ENCODE data around the gene EPHB4. TPM values are rescaled to one million over a fixed set of nuclear protein-coding genes. Genes with fewer than 3 reads are reported as not detected.
"Not testable (repeated sequence)": the region's sequence is repeated elsewhere in the genome, so short reads cannot be mapped to it uniquely, and the experiment has no call there.

Gene EPHB4
- total and polyA plus RNA-seq, 10 of the 15 experiments (the other 5 are each of a cell fraction or from before 2014, with no cell fraction given): 0.32 to 0.85 (median 0.48) TPM; not detected in 4

GRCh38 chr7:100816515-100816914 lies 10.8 kb downstream of the EPHB4 start:
- H3K36me3 ChIP-seq (ENCODE audit: control insufficient read depth in 2 of 2, insufficient read depth in 2 of 2, low read length in 1 of 2); H2AFZ ChIP-seq (ENCODE audit: control insufficient read depth, low read depth, low read length); H3K4me3 ChIP-seq; H3K4me1 ChIP-seq (ENCODE audit: control insufficient read depth, insufficient read depth, low read length); BruUV-seq (replicated peaks); H3K27ac ChIP-seq (ENCODE audit: control insufficient read depth, insufficient read depth); H3K9me3 ChIP-seq (replicated peaks; ENCODE audit: control insufficient read depth, insufficient read depth, low read length); H3K4me2 ChIP-seq (ENCODE audit: control insufficient read depth, insufficient read depth); H4K20me1 ChIP-seq (ENCODE audit: control insufficient read depth, insufficient read depth); RAD21 ChIA-PET (ENCODE audit: unreplicated experiment); intact Hi-C loops (cut with micrococcal nuclease; ENCODE audit: unreplicated experiment); H3K9ac ChIP-seq (ENCODE audit: control insufficient read depth, insufficient read depth, low read length); H3K27me3 ChIP-seq (replicated peaks in 1 of 2; ENCODE audit: control insufficient read depth in 2 of 2, insufficient read depth in 2 of 2, low read length in 1 of 2); FAIRE-seq; DNase-seq (ENCODE audit: low read depth, low spot score); H3K79me2 ChIP-seq (ENCODE audit: control insufficient read depth, insufficient read depth, low read length); in situ Hi-C loops (cut with MboI); SMC1A ChIA-PET (ENCODE audit: uncharacterized antibody, unreplicated experiment); ATAC-seq: not testable (repeated sequence)
- POLR2A ChIA-PET: interaction anchor here (0.7 kb wide), 1 partner anchor 15 kb away, joined by 3 read pairs; no protein-coding TSS in a partner anchor
- CTCF ChIA-PET: interaction anchor here (1.1 to 1.2 kb wide), 3 partner anchors 14 to 79 kb away, joined by 3 to 5 read pairs (median 3); partner anchors contain the start of genes ACHE and SLC12A9
- 81% methylated on average over 16 of the region's 16 CpGs for WGBS (ENCODE audit: insufficient coverage, insufficient replicate concordance, low lambda C conversion rate, missing lambda C conversion rate)

- no peak for DNase-seq (ENCODE audit: low read depth, low spot score)
- no TSS peak for BruUV-seq (replicated peaks)
- 66% methylated on average over 22 of the region's 22 CpGs for WGBS (ENCODE audit: insufficient coverage, insufficient replicate concordance, low lambda C conversion rate, missing lambda C conversion rate)
- no peak for ATAC-seq
- no peaks in the 10 kb centered on the region for H4K20me1 ChIP-seq (ENCODE audit: control insufficient read depth, insufficient read depth)
- no peak overlapping the region for H3K27ac ChIP-seq (ENCODE audit: control insufficient read depth, insufficient read depth)
- TF ChIP-seq RFX5 (IDR thresholded peaks at IDR 0.05; ENCODE audit: low read depth, low read length): no peak
- no peak for TF ChIP-seq TCF7 (IDR thresholded peaks at IDR 0.05; ENCODE audit: borderline replicate concordance)
- no peak for TF ChIP-seq IRF4 (IDR thresholded peaks at IDR 0.05; ENCODE audit: low read depth, low read length)
- ChIA-PET POLR2A (interaction anchor here (0.6 kb wide), 1 partner anchor 11 kb away, joined by 4 read pairs; no protein-coding TSS in a partner anchor), RAD21 (ENCODE audit: unreplicated experiment) (no interaction called here), SMC1A (ENCODE audit: uncharacterized antibody, unreplicated experiment) (no interaction called here), CTCF (interaction anchor here (3.1 kb wide), 1 partner anchor 39 kb away, joined by 9 read pairs; the partner anchor contains the start of gene SLC12A9)
- no peaks in the 10 kb centered on the region for H3K9me3 ChIP-seq (replicated peaks; ENCODE audit: control insufficient read depth, insufficient read depth, low read length)
- H3K9ac ChIP-seq (ENCODE audit: control insufficient read depth, insufficient read depth, low read length): no peak overlapping the region
- in situ Hi-C loops (cut with MboI) (no loop called here), intact Hi-C loops (cut with micrococcal nuclease; ENCODE audit: unreplicated experiment) (no loop called here)
- H3K79me2 ChIP-seq (ENCODE audit: control insufficient read depth, insufficient read depth, low read length): no peaks in the 10 kb centered on the region
- no peak overlapping the region for H3K4me3 ChIP-seq
- H2AFZ ChIP-seq (ENCODE audit: control insufficient read depth, low read depth, low read length): no peak overlapping the region
- FAIRE-seq: no peak
- H3K27me3 ChIP-seq (replicated peaks in 1 of 2; ENCODE audit: control insufficient read depth in 2 of 2, insufficient read depth in 2 of 2, low read length in 1 of 2): no peaks in the 10 kb centered on the region
- no peak overlapping the region for H3K4me2 ChIP-seq (ENCODE audit: control insufficient read depth, insufficient read depth)
- no peaks in the 10 kb centered on the region for H3K36me3 ChIP-seq (ENCODE audit: control insufficient read depth in 2 of 2, insufficient read depth in 2 of 2, low read length in 1 of 2)
- H3K4me1 ChIP-seq (ENCODE audit: control insufficient read depth, insufficient read depth, low read length): no peaks in the 10 kb centered on the region
These were observed 14.6 kb downstream of the EPHB4 start for GRCh38 chr7:100812729-100813128.
